ENCODE data around the gene OR6K2.
"Not testable (repeated sequence)": the region's sequence is repeated elsewhere in the genome, so short reads cannot be mapped to it uniquely, and the experiment has no call there.

OR6K2 gene

GRCh38 chr1:158700552-158700951 is at the start of gene OR6K2:
Gene OR6K2 (minus strand): TSS chr1:158700652. CDS start chr1:158700652, 0 bp downstream.
- DNase-seq, result no peak

- no peak for DNase-seq
These were observed 35.4 kb upstream of the OR6K2 start for GRCh38 chr1:158735848-158736247.

GRCh38 chr1:158732524-158732923 is 32.1 kb upstream of the OR6K2 start:
- DNase-seq, result no peak

- no peak for DNase-seq
These were observed 31.3 kb upstream of the OR6K2 start for GRCh38 chr1:158731707-158732106.

- DNase-seq, result no peak
These were observed 30.0 kb upstream of the OR6K2 start for GRCh38 chr1:158730453-158730852.

GRCh38 chr1:158728510-158729225 is 28.2 kb upstream of the OR6K2 start:
- no peak for DNase-seq

- no peak for DNase-seq
These were observed 24.0 kb upstream of the OR6K2 start for GRCh38 chr1:158724442-158724841.

GRCh38 chr1:158720620-158721019 is 20.2 kb upstream of the OR6K2 start, which contains the start of gene OR6K3:
Gene OR6K3 (minus strand): TSS chr1:158720720. CDS start chr1:158718115, 2,605 bp downstream.
- DNase-seq, result no peak

GRCh38 chr1:158719664-158720063 is 19.2 kb upstream of the OR6K2 start:
- DNase-seq, result no peak

- no peak for DNase-seq
These were observed 16.9 kb upstream of the OR6K2 start for GRCh38 chr1:158717344-158717743.

GRCh38 chr1:158716335-158716734 is 15.9 kb upstream of the OR6K2 start:
- DNase-seq, result no peak

GRCh38 chr1:158714754-158715153 is 14.3 kb upstream of the OR6K2 start:
- DNase-seq, result no peak

- DNase-seq, result no peak
These were observed 10.6 kb upstream of the OR6K2 start for GRCh38 chr1:158711098-158711497.

GRCh38 chr1:158706096-158706495 is 5.6 kb upstream of the OR6K2 start:
- DNase-seq, result no peak

GRCh38 chr1:158694596-158694995 is 5.9 kb downstream of the OR6K2 start:
- no peak for DNase-seq

- no peak for DNase-seq
These were observed 8.1 kb downstream of the OR6K2 start for GRCh38 chr1:158692356-158692755.

- no peak for DNase-seq
These were observed 8.5 kb downstream of the OR6K2 start for GRCh38 chr1:158691907-158692306.

GRCh38 chr1:158691149-158691548 is 9.3 kb downstream of the OR6K2 start:
- DNase-seq, result not testable (repeated sequence)

- no peak for DNase-seq
These were observed 10.6 kb downstream of the OR6K2 start for GRCh38 chr1:158689875-158690274.

- DNase-seq, result no peak
These were observed 11.3 kb downstream of the OR6K2 start for GRCh38 chr1:158689110-158689509.

GRCh38 chr1:158688343-158688742 is 12.1 kb downstream of the OR6K2 start:
- DNase-seq, result not testable (repeated sequence)

GRCh38 chr1:158687037-158687436 is 13.4 kb downstream of the OR6K2 start:
- no peak for DNase-seq

GRCh38 chr1:158686111-158687009 is 14.1 kb downstream of the OR6K2 start, which contains the start of gene SPTA1:
Gene SPTA1 (minus strand): TSS chr1:158686715. CDS start chr1:158686517, 198 bp downstream.
- DNase-seq, result no peak

GRCh38 chr1:158685085-158685484 is 15.4 kb downstream of the OR6K2 start:
- DNase-seq, result no peak
